ENCODE measurements around the gene RNF145. TPM values are rescaled to one million over a fixed set of nuclear protein-coding genes. Genes with fewer than 3 reads are reported as not detected.

Gene RNF145
- total and polyA plus RNA-seq, 8 donors: 116 to 216 (median 149) TPM

GRCh38 chr5:159210846-159211245 lies 1.5 kb upstream of the RNF145 start:
- no peak for DNase-seq
- Histone ChIP-seq H3K4me1 (peaks cover 8 to 48% of the 10 kb centered on the region in 2 donors), H3K27me3 (no peaks in the 10 kb centered on the region), H3K4me3 (no peak overlapping the region), H3K27ac (peak overlapping the region; percentile 95 to 97), H3K9me3 (no peaks in the 10 kb centered on the region), H3K36me3 (no peaks in the 10 kb centered on the region)
- intact Hi-C loops (cut with DNase I): no loop called here
- ATAC-seq: peak; percentile 0
- no peak for TF ChIP-seq CTCF (IDR thresholded peaks at IDR 0.05)

- ATAC-seq: peak; percentile 45
- Histone ChIP-seq H3K36me3 (no peaks in the 10 kb centered on the region), H3K27ac (peak overlapping the region; percentile 95 to 97), H3K27me3 (no peaks in the 10 kb centered on the region), H3K4me1 (peaks cover 14 to 54% of the 10 kb centered on the region in 2 donors), H3K4me3 (peak overlapping the region in 1 of 2 donors; percentile 93), H3K9me3 (no peaks in the 10 kb centered on the region)
- TF ChIP-seq CTCF (IDR thresholded peaks at IDR 0.05): no peak
- DNase-seq: peak in 1 of 4 donors; percentile 40
- intact Hi-C loops (cut with DNase I): no loop called here
These were observed 883 bp upstream of the RNF145 start for GRCh38 chr5:159210210-159210661.

- no peak for TF ChIP-seq CTCF (IDR thresholded peaks at IDR 0.05)
- Histone ChIP-seq H3K27me3 (no peaks in the 10 kb centered on the region), H3K36me3 (no peaks in the 10 kb centered on the region), H3K9me3 (no peaks in the 10 kb centered on the region), H3K4me3 (peak overlapping the region; percentile 77 to 93), H3K27ac (peak overlapping the region; percentile 95 to 97), H3K4me1 (peaks cover 16 to 68% of the 10 kb centered on the region in 2 donors)
- intact Hi-C loops (cut with DNase I): no loop called here
- ATAC-seq: peak; percentile 2
- DNase-seq: peak in 3 of 4 donors; percentile 48 to 82 (median 54)
These were observed 577 bp downstream of the RNF145 start for GRCh38 chr5:159208514-159209437.

GRCh38 chr5:159207686-159208513 lies 1.5 kb downstream of the RNF145 start:
- peak; percentile 54 for ATAC-seq
- H3K9me3 ChIP-seq: no peaks in the 10 kb centered on the region
- peaks cover 22 to 75% of the 10 kb centered on the region in 2 donors for H3K4me1 ChIP-seq
- peak overlapping the region; percentile 95 to 97 for H3K27ac ChIP-seq
- no peaks in the 10 kb centered on the region for H3K27me3 ChIP-seq
- intact Hi-C loops (cut with DNase I): no loop called here
- H3K36me3 ChIP-seq: peaks cover 0 to 4% of the 10 kb centered on the region in 2 donors
- H3K4me3 ChIP-seq: peak overlapping the region; percentile 77 to 93
- TF ChIP-seq CTCF (IDR thresholded peaks at IDR 0.05): no peak
- peak; percentile 72 to 92 (median 84) for DNase-seq
